Left forelimb (tissue), 1 donor: ENCODE measurements around the gene SLAMF1.
"Not testable (repeated sequence)": the region's sequence is repeated elsewhere in the genome, so short reads cannot be mapped to it uniquely, and the experiment has no call there.

Experiments
- DNase-seq: peaks from one replicate; pipeline ENCODE4 v3.0.0-alpha.2; 2018; ENCODE audit warnings: low spot score

SLAMF1 gene

GRCh38 chr1:160665330-160666078, 18.7 kb upstream of the SLAMF1 start:
- no peak for DNase-seq

- DNase-seq = no peak
These were observed 17.8 kb upstream of the SLAMF1 start for GRCh38 chr1:160664573-160665051.

GRCh38 chr1:160662910-160663309, 16.1 kb upstream of the SLAMF1 start:
- DNase-seq = no peak

- DNase-seq = no peak
These were observed 12.7 kb upstream of the SLAMF1 start for GRCh38 chr1:160659566-160659965.

GRCh38 chr1:160658814-160659193, 12.0 kb upstream of the SLAMF1 start:
- DNase-seq = no peak

- no peak for DNase-seq
These were observed 11.4 kb upstream of the SLAMF1 start for GRCh38 chr1:160658162-160658813.

GRCh38 chr1:160657250-160657781, 10.5 kb upstream of the SLAMF1 start:
- no peak for DNase-seq

GRCh38 chr1:160656737-160657136, 9.9 kb upstream of the SLAMF1 start:
- no peak for DNase-seq

GRCh38 chr1:160653620-160654016, 6.8 kb upstream of the SLAMF1 start:
- DNase-seq = no peak

- DNase-seq = no peak
These were observed 6.2 kb upstream of the SLAMF1 start for GRCh38 chr1:160652924-160653619.

GRCh38 chr1:160652065-160652641, 5.3 kb upstream of the SLAMF1 start:
- not testable (repeated sequence) for DNase-seq

GRCh38 chr1:160651433-160652064, 4.7 kb upstream of the SLAMF1 start:
- DNase-seq = no peak

GRCh38 chr1:160647329-160647720, 481 bp upstream of the SLAMF1 start:
- DNase-seq = no peak

GRCh38 chr1:160646180-160646579, 664 bp downstream of the SLAMF1 start:
- DNase-seq = no peak

GRCh38 chr1:160645386-160646130, 1.3 kb downstream of the SLAMF1 start:
- DNase-seq = no peak

GRCh38 chr1:160644399-160644798, 2.4 kb downstream of the SLAMF1 start:
- DNase-seq = no peak

- no peak for DNase-seq
These were observed 3.7 kb downstream of the SLAMF1 start for GRCh38 chr1:160643138-160643537.

GRCh38 chr1:160642281-160642644, 4.6 kb downstream of the SLAMF1 start:
- DNase-seq = no peak

GRCh38 chr1:160641323-160642280, 5.2 kb downstream of the SLAMF1 start:
- no peak for DNase-seq
